NCI-H2107 (cell line): ENCODE data around the gene STIP1.
A peak's percentile ranks its signal among the peaks of the same experiment; 100 is the strongest.

Experiments
- DNase-seq: peaks from one replicate; lab custom pipeline; 2025; lab: John Stamatoyannopoulos, UW

STIP1 gene

GRCh38 chr11:64198511-64198910 lies 12.5 kb downstream of the STIP1 start:
- no peak for DNase-seq

DNA sequence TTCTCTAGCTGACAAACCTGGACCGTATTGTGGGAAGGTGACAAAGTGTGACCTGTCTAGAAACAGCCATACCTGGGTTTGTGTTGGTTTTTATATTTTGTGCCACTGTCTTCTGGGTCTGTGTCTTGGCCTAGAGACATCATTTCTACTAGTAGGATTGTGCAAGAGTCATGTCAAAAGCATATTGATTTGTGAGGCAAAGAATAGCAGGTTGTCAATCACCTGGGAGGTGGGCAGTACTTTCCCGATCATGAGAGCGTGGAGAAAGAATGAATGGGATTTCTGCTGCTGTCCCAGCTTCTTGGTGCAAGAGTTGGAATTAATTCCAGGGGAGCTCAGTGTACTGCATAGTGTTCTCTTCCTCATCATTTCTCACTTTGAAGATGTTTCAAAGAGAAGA lies 15.6 kb downstream of the STIP1 start:
- DNase-seq = no peak

DNA sequence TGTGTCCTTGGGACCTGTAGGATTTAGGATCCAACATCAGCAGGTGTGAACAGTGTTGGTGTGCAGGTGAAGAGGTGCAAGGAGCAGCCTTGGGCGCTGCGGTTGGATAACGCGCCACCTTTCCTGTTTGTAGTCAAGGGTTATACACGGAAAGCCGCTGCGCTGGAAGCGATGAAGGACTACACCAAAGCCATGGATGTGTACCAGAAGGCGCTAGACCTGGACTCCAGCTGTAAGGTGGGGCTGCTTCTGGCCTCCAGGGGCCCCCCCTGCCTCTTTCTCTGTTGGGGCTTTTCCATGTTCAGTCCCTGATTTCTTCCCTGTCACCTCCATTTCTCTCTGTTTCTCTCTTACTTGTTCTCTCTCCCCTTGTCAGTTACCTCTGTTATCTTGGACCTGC lies 17.0 kb downstream of the STIP1 start:
- DNase-seq = no peak

GRCh38 chr11:64203421-64204079 lies 17.6 kb downstream of the STIP1 start:
- no peak for DNase-seq

DNA sequence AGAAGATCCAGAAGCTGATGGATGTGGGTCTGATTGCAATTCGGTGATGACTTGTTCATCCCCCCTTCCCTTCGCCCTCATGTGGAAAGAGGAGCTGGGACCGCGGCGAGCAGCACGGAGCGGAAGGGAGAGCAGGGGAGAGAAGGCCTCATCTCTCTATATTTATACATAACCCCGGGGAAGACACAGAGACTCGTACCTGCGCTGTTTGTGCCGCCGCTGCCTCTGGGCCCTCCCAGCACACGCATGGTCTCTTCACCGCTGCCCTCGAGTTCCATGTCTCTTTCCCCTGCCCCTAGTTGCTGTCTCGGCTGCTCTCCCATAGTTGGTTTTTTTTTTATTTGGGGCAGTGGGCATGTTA lies 18.1 kb downstream of the STIP1 start:
- no peak for DNase-seq

DNA sequence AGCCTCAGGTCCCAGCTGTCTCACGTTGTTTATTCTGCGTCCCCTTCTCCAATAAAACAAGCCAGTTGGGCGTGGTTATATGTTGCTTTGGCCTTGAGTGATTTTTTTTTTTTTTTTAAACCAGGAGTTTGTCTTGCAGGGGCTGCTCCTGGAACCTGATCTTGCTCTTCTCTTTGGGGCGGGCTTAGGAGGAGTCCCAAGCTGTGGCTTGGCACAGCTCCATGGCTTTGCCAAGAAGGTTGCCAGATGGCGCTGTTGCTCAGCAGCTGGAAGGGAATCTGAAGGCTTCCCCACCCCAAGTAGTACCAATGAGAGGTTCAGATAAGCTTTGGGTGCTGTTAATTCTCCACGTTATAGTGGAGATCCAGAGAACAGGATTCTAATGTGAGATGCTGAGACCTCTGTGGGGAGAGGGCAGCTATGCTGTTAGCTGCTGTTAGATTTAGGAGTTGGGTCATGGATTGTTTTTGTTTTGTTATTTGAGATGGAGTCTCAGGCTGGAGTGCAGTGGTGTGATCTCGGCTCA lies 18.6 kb downstream of the STIP1 start:
- peak; percentile 92 for DNase-seq

DNA sequence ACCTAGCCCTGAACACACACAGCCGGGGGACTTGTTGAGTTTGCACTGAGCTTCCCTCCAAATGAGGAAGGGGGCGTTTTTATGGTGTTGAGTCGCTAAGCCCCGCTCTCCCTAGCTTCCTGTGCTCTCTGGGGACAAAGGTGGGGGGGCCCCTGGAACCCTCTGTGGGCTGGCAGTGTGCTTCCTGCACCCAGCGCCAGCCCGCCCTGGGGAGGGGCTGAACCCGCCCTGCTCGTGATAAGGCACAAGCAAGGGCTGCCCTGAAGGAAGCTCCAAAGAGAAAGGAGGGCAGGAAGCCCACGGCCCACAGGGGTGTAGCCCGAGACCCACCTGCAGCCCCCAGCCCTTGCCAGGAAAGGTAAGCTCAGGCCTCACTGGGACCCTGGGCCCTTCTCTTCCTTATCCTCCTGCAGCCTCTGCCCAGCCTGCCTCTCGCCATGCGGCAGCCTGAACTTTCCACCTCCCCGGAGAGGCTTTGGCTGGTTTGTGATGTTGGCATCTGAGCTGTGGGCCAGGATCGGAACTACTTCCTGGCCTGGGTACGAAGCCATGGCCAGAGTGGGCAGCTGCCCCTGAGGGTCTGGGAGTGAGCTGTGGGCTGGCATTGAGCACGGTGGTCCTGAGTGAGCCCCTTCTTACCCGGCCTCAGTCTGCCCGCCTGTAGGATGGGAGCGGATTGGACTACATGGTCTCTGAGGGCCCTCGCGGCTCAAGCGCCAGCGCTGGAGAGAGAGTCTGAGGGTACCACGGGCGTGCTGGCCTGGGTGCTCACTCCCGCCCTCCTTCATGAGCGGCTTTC lies 20.7 kb downstream of the STIP1 start, which contains the start of gene FERMT3:
Gene FERMT3 (plus strand): TSS at position 265 of the 799 bp plus-strand sequence. CDS start 644 bp downstream, outside the sequence.
- DNase-seq = no peak

GRCh38 chr11:64207256-64208085 lies 21.5 kb downstream of the STIP1 start:
- DNase-seq = no peak

- DNase-seq = no peak
Observed at GRCh38 chr11:64208086-64208795, 22.3 kb downstream of the STIP1 start.

DNA sequence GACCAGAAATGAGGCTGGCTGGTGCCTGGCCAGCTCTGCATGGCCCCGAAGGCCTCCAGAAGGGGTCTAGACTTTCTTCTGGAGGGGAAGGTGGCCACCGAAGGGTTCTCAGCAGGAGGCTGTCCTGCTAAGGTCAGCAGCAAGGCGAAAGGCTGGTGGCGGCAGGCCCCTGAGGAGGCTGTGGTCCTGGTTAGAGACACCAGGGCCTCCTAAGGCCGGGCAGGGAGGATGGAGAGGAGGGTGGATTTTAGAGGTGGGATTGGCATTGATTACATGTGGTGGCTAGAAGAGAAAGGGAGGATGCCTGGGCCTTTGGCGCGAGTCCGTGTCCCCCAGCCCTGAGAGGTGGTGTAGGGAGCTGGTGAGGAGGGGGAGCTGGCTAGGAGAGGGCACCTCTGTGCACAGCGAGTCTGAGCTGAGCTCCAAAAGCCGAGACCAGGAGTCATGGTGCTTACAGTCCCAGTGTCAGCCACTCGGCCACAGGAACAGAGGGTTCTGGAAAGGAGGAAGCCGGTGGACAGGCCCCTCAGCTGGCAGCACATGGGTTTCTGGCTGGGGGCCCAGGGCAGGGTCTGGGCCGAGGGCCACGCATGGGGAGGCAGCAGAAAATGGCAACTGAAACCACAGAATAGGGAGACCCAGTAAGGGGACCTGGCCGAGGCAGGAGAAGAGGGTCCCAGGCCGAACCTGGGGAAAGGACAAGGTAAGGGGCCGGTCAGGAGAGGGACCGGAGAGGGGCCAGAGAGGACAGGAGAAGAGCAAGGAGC lies 23.0 kb downstream of the STIP1 start:
- no peak for DNase-seq

DNA sequence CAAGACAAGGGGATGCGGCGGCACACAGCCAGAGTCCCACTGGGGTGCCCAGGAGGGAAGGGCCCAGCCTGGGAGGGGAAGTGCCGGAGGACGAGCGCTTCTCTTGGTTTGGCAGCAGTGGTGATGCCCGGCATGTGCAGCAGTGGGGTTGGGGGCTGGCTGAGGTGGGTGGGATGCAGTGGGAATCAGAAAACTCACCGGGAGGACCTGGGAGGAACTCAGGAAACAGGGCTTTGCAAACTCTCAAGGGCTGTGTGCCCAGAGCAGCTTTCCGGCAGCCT lies 23.5 kb downstream of the STIP1 start:
- DNase-seq = no peak

- no peak for DNase-seq
Observed at GRCh38 chr11:64210301-64211020, 24.5 kb downstream of the STIP1 start.

GRCh38 chr11:64211181-64211872 lies 25.4 kb downstream of the STIP1 start:
- no peak for DNase-seq

DNA sequence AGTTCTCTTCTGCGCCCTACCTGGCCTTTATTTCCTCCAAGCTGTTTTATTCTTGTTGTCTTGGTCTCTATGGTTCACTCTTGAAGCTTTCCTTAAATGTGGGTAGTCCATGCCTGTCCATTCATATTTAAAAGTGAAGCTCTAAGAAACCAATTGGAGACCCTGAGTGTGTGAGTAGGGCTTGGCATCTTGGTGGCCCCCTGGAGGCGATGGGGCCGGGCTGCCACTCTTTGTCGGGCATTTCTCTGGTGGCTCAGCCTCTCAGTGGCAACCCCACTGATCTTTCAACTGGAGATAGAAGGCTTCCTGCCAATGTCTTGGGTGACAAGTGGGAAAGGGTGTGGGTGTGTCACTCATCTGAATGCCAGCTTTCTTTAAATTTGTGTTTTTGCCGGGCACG lies 30.9 kb downstream of the STIP1 start:
- DNase-seq = no peak

DNA sequence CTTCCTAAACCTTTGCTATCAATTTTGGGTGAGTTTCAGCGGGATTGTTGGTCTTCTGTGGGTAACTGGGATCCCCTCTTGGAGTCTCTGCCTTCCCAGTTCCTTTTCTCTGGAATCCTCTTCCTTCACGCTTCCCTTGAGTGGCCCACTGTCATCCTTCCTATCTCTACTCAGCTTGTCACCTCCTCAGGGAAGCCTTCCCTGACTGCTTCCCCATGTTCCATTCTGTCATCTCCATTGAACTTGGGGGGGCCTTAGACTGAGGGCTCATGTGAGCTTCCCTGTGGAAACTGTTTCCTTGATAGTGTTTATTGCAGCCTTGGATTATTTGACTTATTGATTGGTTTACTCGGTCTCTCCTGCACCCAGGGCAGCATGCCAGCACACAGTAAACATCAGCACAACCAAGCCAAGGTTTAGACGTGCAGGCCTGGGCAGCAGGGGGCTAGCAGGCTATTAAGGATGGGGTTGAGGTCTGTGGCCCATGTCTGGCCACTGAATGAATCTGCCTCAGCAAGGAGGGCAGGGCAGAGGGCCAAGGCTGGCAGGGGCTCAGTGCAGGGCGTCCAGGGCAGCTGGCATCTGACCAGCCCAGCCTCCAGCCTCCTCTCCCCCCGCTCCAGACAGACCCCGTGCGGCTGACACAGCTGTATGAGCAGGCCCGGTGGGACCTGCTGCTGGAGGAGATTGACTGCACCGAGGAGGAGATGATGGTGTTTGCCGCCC lies 32.8 kb downstream of the STIP1 start:
- DNase-seq = no peak

- DNase-seq = no peak
Observed at GRCh38 chr11:64219354-64219684, 33.3 kb downstream of the STIP1 start.

DNA sequence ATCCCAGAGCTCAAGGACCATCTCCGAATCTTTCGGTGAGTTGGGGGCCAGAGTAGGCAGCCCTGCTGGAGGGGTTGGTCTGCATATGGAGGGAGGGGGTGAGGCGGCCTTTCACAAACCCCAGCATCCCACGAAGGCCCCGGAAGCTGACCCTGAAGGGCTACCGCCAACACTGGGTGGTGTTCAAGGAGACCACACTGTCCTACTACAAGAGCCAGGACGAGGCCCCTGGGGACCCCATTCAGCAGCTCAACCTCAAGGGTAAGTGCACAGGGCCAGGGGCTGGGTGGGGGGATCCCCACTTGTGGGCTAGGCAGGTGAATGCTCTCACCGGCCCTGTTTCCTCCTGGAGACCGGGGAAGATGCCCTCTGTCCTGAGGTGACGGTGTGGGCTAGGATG lies 33.8 kb downstream of the STIP1 start:
- no peak for DNase-seq

- no peak for DNase-seq
Observed at GRCh38 chr11:64220271-64220670, 34.3 kb downstream of the STIP1 start.

GRCh38 chr11:64220798-64221197 lies 34.8 kb downstream of the STIP1 start:
- no peak for DNase-seq

DNA sequence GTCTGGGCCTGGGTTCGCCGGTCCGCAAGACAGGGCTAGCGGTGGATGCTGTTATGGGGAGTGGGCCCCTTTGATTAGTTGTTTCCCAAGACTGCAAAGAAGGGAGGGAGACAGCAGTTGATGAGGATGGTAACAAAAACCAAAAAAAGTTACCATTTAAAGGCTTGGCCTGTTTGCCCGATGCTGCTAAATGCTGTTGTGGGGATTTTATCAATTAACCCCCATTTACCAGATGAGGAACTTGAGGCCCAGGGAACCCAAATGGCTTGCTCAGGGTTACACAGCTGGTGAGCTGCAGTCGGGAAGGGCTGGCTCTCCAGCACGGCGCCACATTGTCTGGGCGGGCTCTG lies 36.7 kb downstream of the STIP1 start:
- no peak for DNase-seq
